Heart left ventricle (tissue), 16 donors: ENCODE measurements around the gene TOGARAM1. TPM values are rescaled to one million over a fixed set of nuclear protein-coding genes. Genes with fewer than 3 reads are reported as not detected.

Source experiments
- ATAC-seq, 4 donors: fragments of 200-7000 bp; cut with Tn5 transposase; one replicate each; pipeline ENCODE4 v1.9.1; 2020 to 2022; ENCODE audit warnings: moderate library complexity in 4 of 4, mild to moderate bottlenecking in 3 of 4, moderate number of reproducible peaks in 1 of 4
- DNase-seq, 5 donors: peaks; one replicate each; pipeline ENCODE4 v3.0.0-alpha.2; 2020
- H3K27ac ChIP-seq, 12 donors: fragments of 200-600 bp; sonication (generic) in 4 of 12; one replicate each; pipeline versions ENCODE4 v1.5.0 to v1.8.0; 2016 to 2022; ENCODE audit warnings: mild to moderate bottlenecking in 2 of 12
- H3K27me3 ChIP-seq, 9 donors: fragments of 200-600 bp; sonication (generic) in 2 of 9; one replicate each; pipeline versions ENCODE4 v1.5.1 to v1.8.0; 2016 to 2022; ENCODE audit warnings: mild to moderate bottlenecking in 3 of 9
- H3K36me3 ChIP-seq, 9 donors: fragments of 200-600 bp; sonication (generic) in 2 of 9; one replicate each; pipeline versions ENCODE4 v1.5.0 to v1.8.0; 2018 to 2022; ENCODE audit warnings: mild to moderate bottlenecking in 2 of 9
- H3K4me1 ChIP-seq, 12 donors: fragments of 200-600 bp; sonication (generic) in 4 of 12; one replicate each; pipeline versions ENCODE4 v1.5.0 to v1.8.0; 2016 to 2022; ENCODE audit warnings: mild to moderate bottlenecking in 3 of 12
- H3K4me3 ChIP-seq, 12 donors: fragments of 200-600 bp; sonication (generic) in 4 of 12; one replicate each; pipeline versions ENCODE4 v1.5.0 to v1.8.0; 2017 to 2022; ENCODE audit warnings: mild to moderate bottlenecking in 9 of 12, moderate library complexity in 4 of 12
- H3K9me3 ChIP-seq, 12 donors: fragments of 200-600 bp; sonication (generic) in 4 of 12; one replicate each; pipeline versions ENCODE4 v1.5.0 to v1.8.0; 2016 to 2022; ENCODE audit warnings: mild to moderate bottlenecking in 1 of 12
- POLR2A ChIP-seq, 2 donors: fragments of 450-650 bp; IDR thresholded peaks; one replicate each; pipeline ENCODE4 v1.6.1; 2017; ENCODE audit warnings: antibody characterized with exemption in 2 of 2, mild to moderate bottlenecking in 2 of 2, moderate library complexity in 2 of 2
- WGBS, 4 donors: extraction: QIAGEN DNeasy Blood & Tissue Kit in 2 of 4; methylation state at CpG; one replicate each; pipeline versions ENCODE4 v1.1.5 to v1.1.7; 2013 to 2018; 5-methylcytosine and 5-hydroxymethylcytosine counted together
- intact Hi-C, 10 donors: fragments of 100-400 bp; cut with DNase I; formaldehyde crosslinking; loops; one replicate each; pipeline versions ENCODE4 v1.11.1 to v1.14.2; 2022
- polyA plus RNA-seq, 2 donors: library from polyadenylated mRNA; stranded (reverse); fragments of 200-250 nt; gene quantifications; one replicate each; pipeline ENCODE4 v1.2.3, GENCODE V29; 2013
- total RNA-seq, 9 donors: library from RNA; depleted of rRNA in 2 of 9; stranded (reverse); fragments of >200 nt in 2 of 9; fragmentation: NEBNext Ultra II Directional in 3 of 9; extraction: Animal tissue kit (Norgen Biotek cat#: 25700) in 3 of 9; gene quantifications; one replicate each; pipeline versions ENCODE4 v1.1.0 to v1.2.4, GENCODE V29; 2016 to 2023
- TF ChIP-seq, protein P1 (sequence below), 12 donors: fragments of 200-600 bp; sonication (generic) in 4 of 12; IDR thresholded peaks; one replicate each; pipeline versions ENCODE4 v1.5.0 to v1.8.0; 2018 to 2022; ENCODE audit warnings: antibody characterized with exemption in 12 of 12, mild to moderate bottlenecking in 5 of 12
- donor health status: ischemic (EF 13 %, LVEDD 7.1; RV severe dilation, severe dysfunction).
- donor health status: healthy with polysubstance abuse.
- donor health status: DM: no; HTN: yes; CAD: no.
- donor health status: DM: no; HTN: no; CAD: no.
- donor health status: ischemic (EF 25% LVEDD 6.9; RV normal size, moderate dysfunction).
- donor health status: ischemic (EF 25% LVEDD 5.7; RV mildly dilated, moderate dysfunction).
- donor health status: healthy.
- donor health status: DM: yes; HTN: yes; CAD: no.
- donor health status: ischemic (EF 35%, LVEDD 5.7; RV mildly dilated, moderate dysfunction).
- donor health status: nonischemic (EF 11% LVEDD 7.7; RV severe dilation, severe dysfunction).
- donor health status: DM: yes; HTN: yes; CAD: no.
- donor health status: PGD.
- donor health status: ischemic (EF 29% LVEDD 5.4; RV normal size, mild dysfunction).
- donor health status: nonischemic (EF 23%, LVEDD 6.1; RV moderate dilation, normal function).

TOGARAM1 gene
- total and polyA plus RNA-seq, 11 donors, result 2.7 to 24.0 (median 18.4) TPM

DNA sequence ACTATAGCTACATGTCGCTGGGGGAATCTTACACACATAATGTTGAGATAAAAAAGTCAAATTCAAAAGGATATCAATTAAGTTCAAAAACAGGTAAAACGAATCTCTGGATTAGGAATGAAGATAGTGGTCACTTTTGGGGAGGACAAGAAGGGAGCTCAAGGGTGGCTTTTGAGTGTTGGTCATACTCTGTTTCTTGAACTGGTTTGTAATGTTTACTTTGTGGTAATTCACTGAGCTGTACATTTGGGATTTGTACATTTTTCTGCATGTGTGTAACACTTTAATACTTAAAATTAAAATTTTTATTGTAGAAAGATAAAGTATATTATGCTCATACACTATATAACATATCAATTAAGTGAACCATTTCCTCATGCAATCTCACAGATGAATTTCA is 26.8 kb upstream of the TOGARAM1 start:
- intact Hi-C loops, result loop anchor here in 1 of 10 donors (2.0 kb wide), 1 partner anchor 14 kb away; no protein-coding TSS in a partner anchor

DNA sequence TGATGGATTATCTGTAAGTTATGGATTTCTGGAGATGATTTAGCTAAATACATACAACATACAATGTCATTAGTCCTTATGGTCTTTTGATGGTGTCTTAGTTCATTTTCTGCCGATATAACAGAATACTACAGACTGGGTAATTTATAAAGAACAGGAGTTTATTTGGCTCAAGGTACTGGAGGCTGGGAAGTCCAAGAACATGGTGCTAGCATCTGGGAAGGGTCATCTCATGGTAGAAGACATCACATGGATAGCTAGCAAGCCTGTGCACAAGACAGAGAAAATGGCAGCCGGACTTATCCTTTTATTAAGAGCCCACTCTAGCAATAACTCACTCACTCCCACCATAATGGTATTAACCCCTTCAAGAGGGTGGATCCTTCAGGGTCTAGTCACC is 24.4 kb upstream of the TOGARAM1 start:
- Histone ChIP-seq H3K4me3 (no peak overlapping the region), H3K27ac (no peak overlapping the region), H3K36me3 (peaks cover 0 to 56% (median 46%) of the 10 kb centered on the region in 9 donors), H3K27me3 (no peaks in the 10 kb centered on the region), H3K4me1 (no peaks in the 10 kb centered on the region), H3K9me3 (no peaks in the 10 kb centered on the region)
- DNase-seq (no peak), ATAC-seq (no peak)
- WGBS, 4 donors, result 94 to 100% (median 98%) methylated on average over 2 of the region's 2 CpGs
- intact Hi-C loops, result no loop called here
- TF ChIP-seq, protein P1, sequence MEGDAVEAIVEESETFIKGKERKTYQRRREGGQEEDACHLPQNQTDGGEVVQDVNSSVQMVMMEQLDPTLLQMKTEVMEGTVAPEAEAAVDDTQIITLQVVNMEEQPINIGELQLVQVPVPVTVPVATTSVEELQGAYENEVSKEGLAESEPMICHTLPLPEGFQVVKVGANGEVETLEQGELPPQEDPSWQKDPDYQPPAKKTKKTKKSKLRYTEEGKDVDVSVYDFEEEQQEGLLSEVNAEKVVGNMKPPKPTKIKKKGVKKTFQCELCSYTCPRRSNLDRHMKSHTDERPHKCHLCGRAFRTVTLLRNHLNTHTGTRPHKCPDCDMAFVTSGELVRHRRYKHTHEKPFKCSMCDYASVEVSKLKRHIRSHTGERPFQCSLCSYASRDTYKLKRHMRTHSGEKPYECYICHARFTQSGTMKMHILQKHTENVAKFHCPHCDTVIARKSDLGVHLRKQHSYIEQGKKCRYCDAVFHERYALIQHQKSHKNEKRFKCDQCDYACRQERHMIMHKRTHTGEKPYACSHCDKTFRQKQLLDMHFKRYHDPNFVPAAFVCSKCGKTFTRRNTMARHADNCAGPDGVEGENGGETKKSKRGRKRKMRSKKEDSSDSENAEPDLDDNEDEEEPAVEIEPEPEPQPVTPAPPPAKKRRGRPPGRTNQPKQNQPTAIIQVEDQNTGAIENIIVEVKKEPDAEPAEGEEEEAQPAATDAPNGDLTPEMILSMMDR (IDR thresholded peaks at IDR 0.05), result no peak
- no peak for TF ChIP-seq POLR2A (IDR thresholded peaks at IDR 0.05)

More for the DNA sequence above, 26.8 kb upstream of the TOGARAM1 start:
- WGBS, 4 donors, result 90 to 94% (median 92%) methylated on average over 2 of the region's 2 CpGs
- Histone ChIP-seq H3K4me3 (no peak overlapping the region), H3K36me3 (peaks cover 0 to 54% (median 41%) of the 10 kb centered on the region in 9 donors), H3K27me3 (no peaks in the 10 kb centered on the region), H3K9me3 (no peaks in the 10 kb centered on the region), H3K27ac (no peak overlapping the region), H3K4me1 (no peaks in the 10 kb centered on the region)
- ATAC-seq (no peak), DNase-seq (no peak)
- TF ChIP-seq POLR2A (IDR thresholded peaks at IDR 0.05), result no peak
- TF ChIP-seq, protein P1 (IDR thresholded peaks at IDR 0.05), result no peak

DNA sequence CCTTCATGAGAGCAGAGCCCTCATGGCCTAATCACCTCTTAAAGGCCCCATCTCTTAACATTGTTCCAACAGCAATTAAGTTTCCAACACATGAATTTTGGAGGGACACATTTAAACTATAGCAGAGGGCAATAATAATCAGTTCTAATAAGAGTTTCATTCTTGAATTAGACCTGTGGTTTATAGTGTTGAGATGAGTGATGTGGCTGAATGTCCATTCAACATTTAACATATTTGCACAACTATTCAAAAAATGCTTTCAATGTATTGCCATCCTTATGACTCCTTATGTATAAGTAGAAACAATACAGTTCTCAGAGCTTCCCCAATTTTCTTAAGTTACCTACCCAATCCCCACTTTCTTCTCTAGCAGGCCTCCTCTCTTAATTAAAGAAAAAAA is 21.8 kb upstream of the TOGARAM1 start:
- no peak overlapping the region for H3K4me3 ChIP-seq
- no peaks in the 10 kb centered on the region for H3K9me3 ChIP-seq
- H3K27ac ChIP-seq, result no peak overlapping the region
- no peaks in the 10 kb centered on the region for H3K27me3 ChIP-seq
- H3K36me3 ChIP-seq, result peaks cover 0 to 65% (median 54%) of the 10 kb centered on the region in 9 donors
- H3K4me1 ChIP-seq, result no peaks in the 10 kb centered on the region
- ATAC-seq (no peak), DNase-seq (no peak)
- intact Hi-C loops, result no loop called here
- TF ChIP-seq POLR2A (IDR thresholded peaks at IDR 0.05), result no peak
- TF ChIP-seq, protein P1 (IDR thresholded peaks at IDR 0.05), result no peak

DNA sequence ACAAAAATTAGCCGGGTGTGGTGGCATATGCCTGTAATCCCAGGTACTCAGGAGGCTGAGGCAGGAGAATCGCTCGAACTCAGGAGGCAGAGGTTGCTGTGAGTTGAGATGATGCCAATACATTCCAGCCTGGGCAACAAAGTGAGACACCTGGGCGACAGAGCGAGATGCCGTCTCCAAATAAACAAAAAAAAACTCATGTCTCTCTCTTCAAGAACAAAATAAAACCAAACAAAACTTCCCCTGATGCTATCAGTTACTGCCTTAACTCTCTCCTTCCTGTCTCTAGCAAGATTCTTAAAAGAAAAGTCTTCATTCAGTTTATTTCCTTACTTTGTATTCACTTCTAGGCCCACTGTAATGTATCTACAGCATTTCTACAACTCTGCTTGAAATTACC is 21.0 kb upstream of the TOGARAM1 start:
- DNase-seq (no peak), ATAC-seq (no peak)
- H3K36me3 ChIP-seq, result peaks cover 0 to 70% (median 57%) of the 10 kb centered on the region in 9 donors
- intact Hi-C loops, result no loop called here
- no peaks in the 10 kb centered on the region for H3K27me3 ChIP-seq
- H3K9me3 ChIP-seq, result no peaks in the 10 kb centered on the region
- H3K27ac ChIP-seq, result no peak overlapping the region
- no peak overlapping the region for H3K4me3 ChIP-seq
- 87 to 97% (median 96%) methylated on average over 6 of the region's 6 CpGs for WGBS, 4 donors
- H3K4me1 ChIP-seq, result no peaks in the 10 kb centered on the region
- no peak for TF ChIP-seq POLR2A (IDR thresholded peaks at IDR 0.05)
- TF ChIP-seq, protein P1 (IDR thresholded peaks at IDR 0.05), result no peak
